NOMO-1 treated with dmso at 0.1 percent for 144 hours (cell line): ENCODE results near the gene ESPN.

Experiments
- DNase-seq: peaks from one replicate; lab custom pipeline; 2025; ENCODE audit not compliant: unreplicated experiment; lab: John Stamatoyannopoulos, UW

Gene ESPN

DNA sequence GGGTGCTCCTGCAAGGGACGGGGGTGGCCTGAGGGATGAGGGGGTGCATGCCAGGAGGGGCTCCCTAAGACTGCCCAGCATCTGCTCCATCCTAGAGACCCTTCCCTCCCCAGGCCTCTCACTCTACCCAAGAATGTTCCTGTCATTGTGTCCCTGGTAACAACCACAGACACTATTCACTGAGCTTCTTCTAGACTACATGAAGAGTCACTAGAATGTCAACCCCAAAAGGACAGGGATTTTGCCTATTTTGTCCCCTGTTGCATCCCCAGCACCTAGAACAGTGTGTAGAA lies 38.5 kb downstream of the ESPN start:
- no peak for DNase-seq

DNA sequence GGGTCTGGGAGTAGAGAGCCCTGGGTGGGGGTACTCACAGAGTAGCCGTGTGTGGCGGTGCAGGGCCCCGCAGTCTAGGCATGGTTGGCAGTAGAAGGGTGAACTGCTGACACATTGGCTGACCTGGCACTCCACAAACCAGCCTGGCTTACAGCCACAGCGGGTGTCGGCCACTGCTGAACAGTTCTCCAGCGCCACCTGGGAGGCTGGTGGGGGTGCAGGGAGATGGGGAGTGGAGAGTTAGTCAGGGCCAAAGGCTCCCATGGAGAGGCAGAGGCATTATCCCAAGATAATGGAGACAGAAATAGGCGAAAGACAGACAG lies 39.9 kb downstream of the ESPN start:
- DNase-seq = no peak

DNA sequence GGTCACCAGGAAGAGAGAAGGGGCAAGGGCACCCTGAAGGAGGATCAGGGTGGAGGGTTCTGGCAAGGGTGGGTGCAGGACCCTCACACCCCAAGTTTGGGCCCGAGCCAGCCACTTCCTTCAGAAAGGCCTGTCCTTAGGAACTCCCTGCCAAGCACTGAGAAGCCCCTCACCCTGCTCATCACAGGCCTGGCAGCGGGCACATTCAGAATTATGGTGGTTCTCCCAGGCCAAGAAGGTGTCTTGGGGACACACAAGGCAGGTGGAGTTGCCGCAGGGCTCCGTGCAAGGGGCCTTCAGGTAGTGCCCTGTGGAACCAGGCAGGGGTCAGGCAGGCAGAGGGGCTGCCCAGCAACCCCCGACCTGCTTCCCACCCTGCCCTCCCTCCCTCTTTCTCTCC lies 40.3 kb downstream of the ESPN start:
- no peak for DNase-seq

DNA sequence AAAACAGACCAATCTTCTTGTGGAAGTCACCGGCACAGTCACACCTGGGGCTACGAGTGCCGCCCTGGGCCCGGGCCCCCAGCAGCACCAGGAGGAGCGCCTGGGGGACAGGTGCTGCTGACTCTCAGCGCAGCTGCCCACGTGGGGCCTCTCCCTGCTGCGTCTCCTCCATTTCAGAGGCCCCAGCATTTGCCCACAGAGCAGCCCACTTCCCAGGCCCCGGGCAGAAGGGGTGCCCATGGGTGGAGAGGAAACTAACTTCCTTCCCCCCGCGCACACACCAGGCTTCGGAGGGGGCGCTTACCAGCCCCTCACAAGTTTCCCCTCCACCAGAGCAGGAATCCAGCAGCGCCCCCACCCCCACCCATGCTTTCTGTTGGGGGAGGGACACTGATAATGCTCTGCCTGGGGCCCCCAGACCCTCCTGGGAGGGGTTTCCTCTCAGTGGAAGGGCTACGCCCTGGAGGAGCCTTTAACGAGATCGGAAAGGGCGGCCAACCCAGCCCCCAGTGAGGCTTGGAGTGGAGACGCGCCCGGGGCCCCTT lies 41.0 kb downstream of the ESPN start:
- DNase-seq = no peak

DNA sequence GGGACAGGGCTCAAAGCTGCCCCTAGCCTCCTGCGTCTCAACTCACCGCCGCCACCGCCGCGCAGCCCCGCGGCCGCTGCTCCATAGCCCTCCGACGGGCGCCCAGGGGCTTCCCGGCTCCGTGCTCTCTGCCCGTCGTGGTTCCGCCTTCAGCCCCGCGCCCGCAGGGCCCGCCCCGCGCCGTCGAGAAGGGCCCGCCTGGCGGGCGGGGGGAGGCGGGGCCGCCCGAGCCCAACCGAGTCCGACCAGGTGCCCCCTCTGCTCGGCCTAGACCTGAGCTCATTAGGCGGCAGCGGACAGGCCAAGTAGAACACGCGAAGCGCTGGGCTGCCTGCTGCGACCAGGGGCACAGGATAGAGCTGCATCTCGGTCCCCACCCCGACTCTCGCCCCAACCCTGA lies 41.4 kb downstream of the ESPN start, which contains the start of gene TNFRSF25:
Gene TNFRSF25 (minus strand): TSS at position 151 of the 400 bp plus-strand sequence. CDS start 66 bp downstream, at position 85.
- DNase-seq = no peak

DNA sequence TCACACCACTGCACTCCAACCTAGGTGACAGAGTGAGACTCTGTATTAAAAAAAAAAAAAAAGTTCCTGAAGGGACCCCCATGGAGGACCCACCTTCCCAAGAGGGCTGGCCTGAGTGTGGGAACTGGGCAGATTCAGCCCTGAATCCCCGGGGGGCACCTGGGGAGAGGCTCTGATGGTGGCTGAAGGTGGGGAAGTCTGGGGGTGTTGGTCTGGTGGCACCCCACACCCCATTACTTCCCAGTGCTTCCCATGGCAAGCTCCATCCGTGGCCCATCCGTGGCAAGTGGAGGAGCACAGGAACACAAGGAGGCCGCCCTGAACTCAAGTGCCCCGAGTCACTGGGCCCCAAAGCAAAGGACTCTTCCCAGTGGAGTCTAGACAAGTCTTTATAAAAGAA lies 42.2 kb downstream of the ESPN start:
- no peak for DNase-seq

DNA sequence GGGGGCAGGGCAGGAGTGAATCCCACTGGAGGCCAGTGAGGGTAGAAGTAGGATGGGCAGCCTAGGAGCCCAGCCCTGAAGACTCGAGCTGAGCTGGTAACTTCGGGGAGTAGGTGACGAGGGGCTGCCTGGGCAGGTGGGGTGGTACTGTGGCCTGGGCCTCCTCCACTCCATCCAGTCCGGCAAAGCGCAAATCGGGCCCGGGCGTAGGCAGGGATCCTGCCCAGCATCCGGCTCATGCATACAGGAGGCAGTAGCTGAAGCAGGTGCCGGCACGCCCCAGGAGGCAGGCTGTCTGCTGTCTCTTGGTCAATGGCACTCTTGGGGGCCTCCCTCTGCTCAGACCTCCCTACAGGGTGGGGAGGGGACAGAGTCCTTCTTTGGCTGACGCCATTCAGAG lies 42.6 kb downstream of the ESPN start:
- DNase-seq = no peak

DNA sequence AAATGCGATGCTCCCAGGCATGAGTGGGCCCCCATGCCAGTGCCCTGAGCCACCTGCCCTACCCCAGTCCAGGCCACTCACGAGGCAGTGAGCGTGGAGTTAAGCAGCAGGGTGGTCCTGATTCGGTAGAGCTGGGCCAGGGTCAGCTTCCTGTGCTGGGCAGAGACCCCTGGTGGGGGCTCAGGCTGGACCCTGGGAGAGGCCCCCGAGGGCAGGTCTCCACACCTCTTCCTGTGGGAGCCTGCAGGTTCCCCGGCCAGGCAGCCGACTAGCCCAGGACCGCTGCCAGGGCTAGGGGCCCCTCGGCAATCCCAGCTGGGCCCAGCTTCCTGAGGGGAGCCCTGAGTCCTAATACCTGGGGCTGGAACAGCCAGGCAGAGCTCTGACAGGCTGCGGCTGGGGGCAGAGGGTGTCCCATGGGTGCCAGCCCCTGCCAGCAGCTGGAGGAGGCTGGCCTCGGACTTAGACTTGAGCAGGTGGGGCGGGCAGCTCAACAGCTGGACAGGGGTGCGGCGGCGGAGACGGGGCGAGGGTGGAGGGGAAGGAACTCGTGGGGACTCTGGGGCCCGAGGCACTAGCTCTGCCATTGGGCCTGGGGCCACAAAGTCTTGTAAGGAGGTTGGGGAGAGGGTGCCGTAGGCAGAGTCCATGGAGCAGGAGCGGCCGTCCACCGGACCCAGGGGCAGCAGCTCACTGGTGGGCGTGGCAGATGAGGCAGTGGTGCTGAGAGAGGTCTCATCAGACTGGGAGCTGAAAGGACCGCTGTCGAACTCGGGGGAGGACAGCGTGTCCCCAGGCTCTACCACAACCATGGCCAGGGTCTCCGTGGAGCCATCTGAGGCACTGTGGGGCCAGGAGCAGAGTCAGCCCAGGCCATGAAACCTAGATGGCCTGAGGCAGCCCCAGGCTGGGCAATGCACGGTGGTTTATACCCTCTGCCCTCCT lies 43.4 kb downstream of the ESPN start:
- no peak for DNase-seq

DNA sequence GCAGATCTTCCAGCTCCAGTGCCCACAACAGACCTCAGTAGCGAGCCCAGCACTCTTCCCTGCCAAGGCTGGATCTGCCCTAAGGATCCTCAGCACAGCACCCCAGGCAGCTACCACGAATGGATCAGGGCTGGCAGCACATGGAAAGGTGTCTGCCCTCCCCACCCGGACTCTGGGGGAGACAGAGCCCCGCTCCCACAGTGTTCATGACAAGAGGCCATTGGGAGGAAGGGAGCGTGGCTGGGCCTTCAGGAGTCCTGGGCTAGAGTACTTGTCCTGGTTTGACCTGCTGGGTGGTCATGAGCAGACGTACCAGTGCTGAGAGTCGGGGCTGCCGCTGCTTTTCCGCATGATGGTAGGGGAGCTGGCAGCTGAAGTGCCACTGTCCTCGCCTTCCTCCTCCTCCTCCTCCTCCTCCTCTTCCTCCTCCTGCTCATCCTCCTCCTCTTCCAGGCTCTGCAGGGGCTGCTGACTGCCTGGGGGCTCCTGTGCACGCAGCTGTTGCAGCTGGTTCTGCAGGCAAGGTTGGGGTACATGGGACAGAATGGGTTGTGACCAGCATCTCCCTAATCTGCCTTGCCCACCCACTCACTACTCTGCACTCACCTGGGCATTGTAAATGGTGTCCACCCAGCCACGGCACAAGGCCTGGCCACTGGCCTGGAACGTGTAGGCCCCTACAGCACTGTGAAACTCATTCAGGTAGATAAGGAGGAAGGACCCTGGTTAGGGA lies 44.3 kb downstream of the ESPN start:
- no peak for DNase-seq

DNA sequence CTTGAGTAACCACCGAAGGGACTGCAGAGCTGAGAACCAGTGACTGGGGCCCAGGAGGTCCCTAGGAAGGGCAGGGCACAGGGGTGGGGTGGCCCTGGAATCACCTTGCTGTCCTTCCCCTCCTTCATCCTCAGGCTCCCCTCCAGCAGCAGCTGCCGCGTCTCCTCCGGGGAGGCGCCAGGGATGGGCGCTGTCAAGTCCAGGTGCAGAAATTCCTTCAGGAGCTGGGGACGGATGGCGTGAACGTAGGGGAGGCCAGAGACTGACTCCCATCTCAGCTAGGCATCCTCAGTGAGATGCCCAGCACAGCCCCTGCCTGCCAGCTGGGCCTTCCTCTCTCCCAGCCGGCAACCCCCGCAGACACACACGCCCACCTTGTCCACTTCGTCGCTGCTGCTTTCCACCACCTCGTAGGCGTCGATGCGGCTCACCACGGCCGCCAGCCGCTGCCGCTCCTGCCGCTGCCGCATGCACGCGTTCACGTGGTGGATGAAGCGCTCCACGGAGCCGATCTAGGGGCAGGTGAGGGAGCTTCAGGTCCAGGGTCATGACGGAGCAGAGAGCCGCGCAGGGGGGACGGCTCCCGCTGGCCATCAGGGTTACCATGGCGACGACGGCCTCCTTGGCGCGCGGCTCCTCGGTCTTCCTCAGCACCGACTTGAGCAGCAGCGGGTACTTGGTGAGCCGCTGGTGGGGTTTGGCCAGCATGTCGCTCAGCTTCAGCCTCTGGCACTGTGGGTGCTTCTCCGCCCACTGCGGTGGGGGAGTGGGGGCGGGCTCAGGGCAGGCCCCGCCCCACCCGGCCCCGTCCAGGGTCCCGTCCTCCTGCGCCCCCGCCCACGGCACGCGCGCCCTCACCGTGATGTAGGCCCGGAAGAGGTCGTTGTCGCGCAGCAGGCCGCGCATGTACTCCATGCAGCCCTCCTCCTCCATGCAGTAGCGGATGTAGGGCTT lies 45.8 kb downstream of the ESPN start:
- DNase-seq = no peak

DNA sequence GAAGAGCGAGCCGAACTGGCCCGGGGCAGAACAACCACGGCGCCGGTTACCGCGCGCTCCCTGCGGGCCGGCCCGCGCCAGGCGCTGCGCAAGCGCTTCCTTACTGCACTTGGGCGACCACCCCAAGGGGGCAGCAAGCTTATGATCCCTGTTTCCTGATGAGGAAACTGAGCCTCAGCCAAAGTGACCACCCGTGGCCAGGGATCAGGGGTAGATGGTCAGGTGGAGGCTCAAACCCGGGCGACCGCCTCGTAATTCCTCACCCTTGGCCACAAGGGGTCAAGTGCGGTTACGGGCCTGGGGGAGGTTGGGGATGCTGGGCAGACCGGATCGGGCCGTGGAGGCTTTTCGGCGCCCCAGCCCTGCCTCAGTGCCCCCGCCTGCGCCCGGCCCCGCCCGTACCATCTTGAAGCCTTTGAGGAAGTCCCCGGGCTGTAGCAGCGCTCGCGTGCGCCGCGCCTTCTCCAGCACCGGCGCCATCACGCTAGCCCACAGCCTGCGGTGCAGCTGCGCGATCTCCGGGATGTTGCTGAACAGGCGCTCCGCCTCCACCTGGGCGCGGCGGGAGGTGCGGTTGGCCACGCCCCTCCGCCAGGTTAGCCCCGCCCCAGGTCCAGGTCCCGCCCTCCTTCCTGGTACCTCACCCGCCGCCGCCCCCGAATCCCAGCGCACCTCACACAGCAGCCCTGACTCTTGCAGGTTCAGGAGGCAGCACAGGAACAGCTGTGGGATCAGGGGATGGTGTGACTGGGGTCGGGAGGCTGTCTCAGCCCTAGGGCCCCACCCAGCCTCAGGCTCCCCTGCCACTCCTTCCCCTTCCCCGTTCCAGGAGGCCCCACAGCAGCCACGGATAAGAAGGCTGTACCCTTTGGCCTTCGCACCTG lies 46.8 kb downstream of the ESPN start:
- DNase-seq = no peak

DNA sequence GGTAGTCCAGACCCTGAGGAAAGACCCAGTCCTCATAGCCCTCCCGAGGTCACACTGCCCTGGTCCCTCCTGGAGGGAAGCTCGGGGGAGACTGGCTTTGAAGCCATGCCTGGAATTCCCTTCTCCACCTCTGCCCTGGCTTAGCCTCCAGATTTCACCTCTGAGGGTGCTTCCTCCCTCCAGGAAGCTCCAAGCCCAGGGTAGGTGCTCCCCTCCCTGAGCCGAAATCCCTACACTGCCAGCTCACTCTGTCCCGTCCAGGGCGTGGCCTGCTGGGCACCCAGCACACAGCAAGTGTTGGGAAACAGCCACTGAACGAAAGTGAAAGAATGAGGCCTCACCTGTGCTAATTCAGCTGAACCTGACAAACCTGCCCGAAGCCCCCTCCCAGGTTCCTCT lies 47.4 kb downstream of the ESPN start:
- DNase-seq = no peak

DNA sequence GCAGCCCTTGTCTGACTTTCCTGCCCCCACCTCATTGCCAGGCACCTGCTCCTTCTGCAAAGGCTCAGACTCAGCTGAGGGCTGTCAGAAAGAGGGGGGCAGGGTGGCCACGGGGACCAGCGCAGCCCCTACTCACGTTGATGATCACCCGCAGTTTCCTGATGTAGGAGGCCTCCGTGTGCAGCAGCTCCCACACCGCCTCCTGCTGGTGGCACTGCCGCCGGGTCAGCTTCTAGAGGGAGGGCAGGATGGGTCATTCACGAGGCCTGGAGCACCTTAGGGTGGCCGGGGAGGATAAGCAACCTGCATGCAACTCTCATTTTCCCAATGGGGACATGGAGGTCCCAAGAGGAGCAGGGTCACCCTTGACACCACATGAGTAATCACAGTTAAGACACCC lies 47.8 kb downstream of the ESPN start:
- no peak for DNase-seq

DNA sequence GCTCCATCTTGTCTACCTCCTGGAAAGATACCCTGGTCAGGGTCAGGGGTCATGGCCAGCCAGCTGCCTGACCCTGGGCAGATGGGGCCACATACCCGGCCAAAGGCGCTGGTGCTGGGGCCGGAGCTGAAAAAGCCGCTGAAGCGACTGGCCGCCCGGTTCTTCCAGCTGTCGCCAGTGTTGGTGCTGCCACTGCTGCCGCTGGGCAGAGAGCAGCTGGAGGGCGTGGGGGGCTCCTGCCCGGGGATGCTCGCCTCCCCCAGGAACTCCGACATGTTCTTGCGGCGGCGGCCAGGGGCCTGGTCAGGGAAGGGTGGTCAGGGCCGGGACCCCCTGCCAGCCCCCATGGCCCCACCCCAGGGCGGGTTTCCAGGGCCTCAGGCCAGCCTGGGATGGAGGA lies 48.6 kb downstream of the ESPN start:
- DNase-seq = no peak

DNA sequence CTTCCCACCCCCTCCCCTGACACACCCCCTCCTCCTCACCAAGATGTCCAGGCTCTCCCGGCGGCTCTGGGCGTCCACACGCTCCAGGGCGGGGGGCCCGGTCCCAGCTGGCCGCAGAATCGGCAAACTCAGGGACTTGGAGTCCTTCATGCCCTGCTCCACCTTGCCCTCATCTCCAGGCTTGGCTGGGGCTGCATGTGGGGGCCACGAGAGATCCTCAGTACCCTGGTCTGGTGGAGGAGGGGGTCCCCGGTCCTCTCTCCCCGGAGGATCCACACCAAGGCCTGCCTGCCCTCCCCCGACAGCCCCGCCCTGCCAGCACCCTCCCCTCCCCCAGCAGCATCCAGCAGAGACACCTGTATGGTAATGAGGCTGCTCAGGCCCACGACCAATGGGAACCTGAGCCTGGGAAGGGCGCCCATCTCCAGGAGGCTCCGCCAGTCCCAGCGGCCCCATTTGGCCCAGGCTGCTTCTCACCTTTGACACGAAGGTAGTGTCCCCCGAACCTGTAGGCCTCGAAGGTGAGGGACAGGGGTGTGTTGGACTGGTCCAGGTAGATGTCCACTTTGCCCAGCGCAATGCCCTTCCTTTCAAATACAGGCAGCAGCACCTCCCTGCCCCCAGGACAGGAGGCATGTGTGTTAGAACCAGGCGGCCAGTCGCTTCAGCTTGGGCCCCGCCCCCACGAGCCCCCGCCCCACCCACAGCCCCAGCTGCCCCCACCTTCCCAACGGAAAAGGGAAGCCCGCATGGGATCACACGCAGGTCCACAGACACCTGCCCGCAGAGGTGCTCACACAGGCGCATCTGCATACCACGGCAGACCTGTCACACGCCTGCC lies 49.6 kb downstream of the ESPN start:
- DNase-seq = no peak

DNA sequence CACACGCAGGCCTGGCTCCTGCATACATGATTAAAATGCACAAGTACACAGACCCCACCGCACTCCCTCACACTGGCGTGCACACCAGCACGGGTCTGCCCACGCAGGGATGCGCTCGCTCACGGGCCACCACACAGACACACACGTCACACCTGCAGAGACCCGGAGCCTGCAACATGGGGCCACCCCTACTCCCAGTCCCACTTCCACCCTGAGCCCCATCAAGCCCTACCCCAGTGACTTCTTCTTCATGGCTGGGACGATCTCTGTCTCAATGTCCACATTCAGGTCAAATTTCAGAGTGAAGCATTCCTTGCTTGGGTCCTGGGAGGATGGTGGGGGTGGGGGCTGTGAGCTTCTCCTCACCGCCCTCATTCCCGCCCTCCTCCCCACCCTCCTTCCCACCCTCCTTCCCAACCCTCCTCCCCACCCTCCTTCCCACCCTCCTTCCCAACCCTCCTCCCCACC lies 50.3 kb downstream of the ESPN start:
- DNase-seq = no peak

DNA sequence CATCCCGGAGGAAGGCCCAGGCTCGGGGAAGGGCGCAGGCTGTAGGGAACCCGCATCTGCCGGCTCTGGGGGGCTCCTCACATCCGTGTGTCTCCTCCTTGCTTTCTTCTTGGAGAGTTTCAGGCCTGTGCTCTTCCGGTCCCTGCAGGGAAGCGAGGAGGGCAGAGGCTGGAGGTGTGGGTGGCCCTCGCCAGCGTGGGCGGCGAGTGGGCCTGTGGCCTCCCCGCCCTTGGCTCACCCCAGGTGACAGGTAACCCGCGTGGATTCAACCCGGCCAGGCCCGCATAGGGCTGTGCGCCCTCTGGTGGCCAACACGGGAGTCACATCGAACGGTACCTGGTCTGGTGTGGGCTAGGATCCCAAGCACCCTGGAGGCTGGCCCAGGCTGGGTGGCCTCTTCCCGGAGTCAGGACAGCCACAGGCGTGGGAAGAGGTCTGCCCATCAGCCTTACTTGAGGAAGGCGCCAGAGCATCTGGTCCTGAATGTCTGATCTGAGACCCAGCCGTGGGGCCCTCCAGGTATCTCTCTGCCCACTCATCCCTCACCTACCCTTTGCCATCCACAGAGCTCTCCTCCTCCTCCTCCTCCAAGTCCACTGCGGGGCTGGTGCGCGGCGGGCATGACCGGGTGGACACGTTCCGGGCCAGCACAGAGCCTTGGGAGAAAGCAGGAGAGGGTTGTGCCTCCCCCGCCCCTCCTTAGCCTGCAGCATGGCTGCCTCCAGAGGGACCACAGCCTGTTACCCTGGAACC lies 51.0 kb downstream of the ESPN start:
- DNase-seq = no peak

DNA sequence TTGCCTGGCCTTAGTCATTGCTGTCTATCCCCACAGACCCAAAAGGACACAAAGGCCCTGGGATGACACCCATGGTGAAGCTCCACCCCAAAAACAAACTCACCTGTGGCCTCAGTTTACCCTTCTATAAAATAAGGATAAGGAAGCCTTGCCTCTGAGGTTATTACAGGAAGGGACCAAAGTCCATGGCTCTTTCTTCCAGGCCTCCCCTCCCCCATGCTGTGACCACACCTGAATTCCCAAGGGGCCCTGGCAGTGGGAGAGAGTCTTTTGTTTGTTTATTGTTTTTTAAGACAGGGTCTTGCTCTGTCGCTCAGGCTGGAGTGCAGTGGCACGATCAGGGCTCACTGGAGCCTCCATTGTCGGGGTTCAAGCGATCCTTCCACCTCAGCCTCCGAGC lies 51.9 kb downstream of the ESPN start:
- DNase-seq = no peak
